ENCODE results near the gene SLC29A1.

SLC29A1 gene

DNA sequence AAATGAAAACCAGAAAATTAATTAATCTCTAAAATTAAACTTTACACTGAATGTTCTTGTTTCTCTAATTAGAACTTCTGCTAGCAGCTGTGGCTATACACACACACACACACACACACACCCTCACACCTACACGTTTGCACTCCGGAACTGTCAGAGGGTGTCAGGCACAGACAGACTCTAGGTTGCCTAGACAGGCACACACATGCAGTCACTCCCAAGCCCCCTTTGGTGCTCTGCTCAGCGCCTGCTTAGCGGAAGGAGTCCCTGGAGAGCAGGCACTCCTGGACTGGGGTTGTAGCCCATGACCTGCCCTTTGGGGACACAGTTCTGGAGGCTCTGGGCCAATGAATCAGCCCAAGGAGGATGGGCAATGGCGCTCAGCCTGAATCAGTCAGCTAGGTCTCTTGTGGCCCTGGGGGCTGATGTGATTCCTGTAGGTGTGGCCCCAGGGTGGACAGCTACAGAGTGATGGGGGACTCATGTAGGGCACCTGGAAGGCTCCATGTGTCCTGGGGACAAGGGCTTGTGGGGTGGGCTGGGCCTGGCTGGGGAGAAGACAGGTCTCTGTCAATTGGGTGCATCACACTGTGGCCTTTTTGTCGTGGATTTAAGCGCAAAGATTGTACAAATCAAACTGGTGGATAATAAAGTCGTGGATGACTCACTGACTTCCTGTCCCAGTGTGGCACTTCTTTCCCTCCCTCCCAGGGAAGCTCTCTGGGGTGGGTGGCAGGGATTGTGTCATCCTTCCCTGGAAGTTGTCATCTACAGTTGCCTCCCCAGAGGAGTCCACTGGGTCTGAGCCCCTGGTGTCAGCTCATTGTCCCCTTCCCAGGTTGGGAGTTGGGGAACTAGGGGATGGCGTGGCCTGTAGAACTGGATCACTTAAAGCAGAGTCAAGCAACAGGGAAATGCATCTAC, 55.6 kb downstream of the SLC29A1 start:
- in situ Hi-C loops (cut with MboI; ENCODE audit: low sequenced_read_pairs) = no loop called here

All from hTERT RPE-1 (cell line).